Endodermal cell (in vitro differentiated cells): ENCODE results near the gene HAGH. TPM values are rescaled to one million over a fixed set of nuclear protein-coding genes. Genes with fewer than 3 reads are reported as not detected.
"Not testable (repeated sequence)": the region's sequence is repeated elsewhere in the genome, so short reads cannot be mapped to it uniquely, and the experiment has no call there.

Experiments used
- DNase-seq: peaks from one replicate; pipeline ENCODE4 v3.0.0-alpha.2; 2017
- H3K27ac ChIP-seq: 2 replicates; pipeline ENCODE4 v1.5.1; 2013; ENCODE audit warnings: mild to moderate bottlenecking, low read depth, low read length, moderate library complexity
- H3K27me3 ChIP-seq: 2 replicates; pipeline ENCODE4 v1.6.1; 2013; ENCODE audit warnings: mild to moderate bottlenecking, low read length, moderate library complexity; ENCODE audit not compliant: insufficient read depth, control insufficient read depth, poor library complexity, severe bottlenecking
- H3K36me3 ChIP-seq: 2 replicates; pipeline ENCODE4 v1.7.0; 2013; ENCODE audit warnings: mild to moderate bottlenecking, low read length, moderate library complexity; ENCODE audit not compliant: control insufficient read depth, insufficient read depth
- H3K4me1 ChIP-seq: one replicate; pipeline ENCODE4 v1.7.0; 2013; ENCODE audit warnings: low read length; ENCODE audit not compliant: control insufficient read depth, insufficient read depth
- H3K4me3 ChIP-seq: 2 replicates; pipeline ENCODE4 v1.5.1; 2013; ENCODE audit warnings: mild to moderate bottlenecking, low read length, moderate library complexity
- H3K9ac ChIP-seq: 2 replicates; pipeline ENCODE4 v1.6.1; 2013; ENCODE audit warnings: mild to moderate bottlenecking, low read length, moderate library complexity; ENCODE audit not compliant: poor library complexity, severe bottlenecking; ENCODE audit errors: extremely low read depth
- H3K9me3 ChIP-seq: 2 replicates; pipeline ENCODE4 v1.6.1; 2013; ENCODE audit warnings: mild to moderate bottlenecking, low read length, moderate library complexity; ENCODE audit not compliant: control insufficient read depth
- H3K27ac Mint-ChIP-seq: 2 replicates; pipeline ENCODE4 v1.8.0; 2020; ENCODE audit warnings: mixed read lengths
- H3K27me3 Mint-ChIP-seq: 2 replicates; pipeline ENCODE4 v1.8.0; 2021; ENCODE audit warnings: mild to moderate bottlenecking, mixed read lengths; ENCODE audit not compliant: insufficient read depth
- H3K36me3 Mint-ChIP-seq: 2 replicates; pipeline ENCODE4 v1.8.0; 2020; ENCODE audit warnings: low read depth, mixed read lengths
- H3K4me1 Mint-ChIP-seq: 2 replicates; pipeline ENCODE4 v1.8.0; 2020; ENCODE audit warnings: mixed read lengths
- H3K4me3 Mint-ChIP-seq: 2 replicates; pipeline ENCODE4 v1.8.0; 2020; ENCODE audit warnings: mild to moderate bottlenecking, moderate library complexity, mixed read lengths
- H3K9me3 Mint-ChIP-seq: 2 replicates; pipeline ENCODE4 v1.8.0; 2020; ENCODE audit warnings: mild to moderate bottlenecking, mixed read lengths
- WGBS, 2 experiments: methylation state at CpG; one replicate each; pipeline versions ENCODE4 v1.1.5 to v1.1.7; 2013; ENCODE audit warnings: missing lambda C conversion rate in 2 of 2, mixed read lengths in 1 of 2; ENCODE audit not compliant: insufficient coverage in 1 of 2, insufficient read length in 1 of 2; 5-methylcytosine and 5-hydroxymethylcytosine counted together
- total RNA-seq, 2 donors: library from RNA; stranded (reverse); fragmentation: NEBNext Ultra II Directional in 1 of 2; extraction: Animal tissue kit (Norgen Biotek cat#: 25700) in 1 of 2; gene quantifications; 2 replicates in 1 of 2; 3 replicates in 1 of 2; pipeline ENCODE4 v1.2.1, GENCODE V29; 2021
- TF ChIP-seq, protein P1 (sequence below): fragments of 200-600 bp; sonication (generic); conservative IDR thresholded peaks from 2 replicates; pipeline ENCODE4 v1.5.0; 2021; ENCODE audit warnings: antibody characterized with exemption, mild to moderate bottlenecking

HAGH gene
- total RNA-seq, 2 donors from 2014 or later: 47.8 to 52.9 TPM

- H3K36me3 ChIP-seq: no peaks in the 10 kb centered on the region
- no peak overlapping the region for H3K9ac ChIP-seq
- TF ChIP-seq, protein P1, sequence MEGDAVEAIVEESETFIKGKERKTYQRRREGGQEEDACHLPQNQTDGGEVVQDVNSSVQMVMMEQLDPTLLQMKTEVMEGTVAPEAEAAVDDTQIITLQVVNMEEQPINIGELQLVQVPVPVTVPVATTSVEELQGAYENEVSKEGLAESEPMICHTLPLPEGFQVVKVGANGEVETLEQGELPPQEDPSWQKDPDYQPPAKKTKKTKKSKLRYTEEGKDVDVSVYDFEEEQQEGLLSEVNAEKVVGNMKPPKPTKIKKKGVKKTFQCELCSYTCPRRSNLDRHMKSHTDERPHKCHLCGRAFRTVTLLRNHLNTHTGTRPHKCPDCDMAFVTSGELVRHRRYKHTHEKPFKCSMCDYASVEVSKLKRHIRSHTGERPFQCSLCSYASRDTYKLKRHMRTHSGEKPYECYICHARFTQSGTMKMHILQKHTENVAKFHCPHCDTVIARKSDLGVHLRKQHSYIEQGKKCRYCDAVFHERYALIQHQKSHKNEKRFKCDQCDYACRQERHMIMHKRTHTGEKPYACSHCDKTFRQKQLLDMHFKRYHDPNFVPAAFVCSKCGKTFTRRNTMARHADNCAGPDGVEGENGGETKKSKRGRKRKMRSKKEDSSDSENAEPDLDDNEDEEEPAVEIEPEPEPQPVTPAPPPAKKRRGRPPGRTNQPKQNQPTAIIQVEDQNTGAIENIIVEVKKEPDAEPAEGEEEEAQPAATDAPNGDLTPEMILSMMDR: no peak
- H3K4me3 Mint-ChIP-seq: no peak overlapping the region
- no peaks in the 10 kb centered on the region for H3K4me1 ChIP-seq
- H3K36me3 Mint-ChIP-seq: peaks cover 42% of the 10 kb centered on the region
- no peak overlapping the region for H3K4me3 ChIP-seq
- H3K27me3 Mint-ChIP-seq: no peaks in the 10 kb centered on the region
- H3K27ac Mint-ChIP-seq: no peak overlapping the region
- peaks cover 68% of the 10 kb centered on the region for H3K9me3 Mint-ChIP-seq
- H3K27me3 ChIP-seq: no peaks in the 10 kb centered on the region
- peaks cover 26% of the 10 kb centered on the region for H3K9me3 ChIP-seq
- 81 to 88% methylated on average over 10 of the region's 10 CpGs for WGBS, 2 experiments
- H3K27ac ChIP-seq: no peak overlapping the region
- no peaks in the 10 kb centered on the region for H3K4me1 Mint-ChIP-seq
- no peak for DNase-seq
These were observed 25.9 kb downstream of the HAGH start for GRCh38 chr16:1800701-1801100.

DNA sequence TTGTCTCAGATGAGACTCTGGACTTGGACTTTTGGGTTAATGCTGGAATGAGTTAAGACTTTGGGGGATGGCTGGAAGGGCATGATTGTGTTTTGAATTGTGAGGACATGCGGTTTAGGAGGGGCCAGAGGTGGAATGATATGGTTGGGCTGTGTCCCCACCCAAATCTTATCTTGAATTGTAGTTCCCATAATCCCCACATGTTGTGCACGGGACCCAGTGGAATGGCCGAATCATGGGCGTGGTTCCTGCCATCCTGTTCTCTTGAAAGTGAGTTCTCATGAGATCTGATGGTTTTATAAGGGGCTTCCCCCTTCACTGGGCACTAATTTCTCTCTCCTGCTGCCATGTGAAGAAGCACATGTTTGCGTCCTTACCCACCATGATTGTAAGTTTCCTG, 27.4 kb downstream of the HAGH start:
- Mint-ChIP-seq H3K9me3 (peaks cover 64% of the 10 kb centered on the region), H3K36me3 (peaks cover 36% of the 10 kb centered on the region)
- H3K4me3 ChIP-seq, H3K27me3 Mint-ChIP-seq, H3K4me3 Mint-ChIP-seq, H3K4me1 Mint-ChIP-seq, H3K27ac ChIP-seq, H3K27ac Mint-ChIP-seq, H3K9ac ChIP-seq, DNase-seq, H3K4me1 ChIP-seq, H3K27me3 ChIP-seq, H3K36me3 ChIP-seq: not testable (repeated sequence)
- 69 to 89% methylated on average over 3 to 4 of the region's 5 CpGs for WGBS, 2 experiments
- peaks cover 26% of the 10 kb centered on the region for H3K9me3 ChIP-seq

GRCh38 chr16:1794908-1795666, 31.5 kb downstream of the HAGH start:
- H3K27me3 Mint-ChIP-seq: no peaks in the 10 kb centered on the region
- WGBS, 2 experiments: 93 to 95% methylated on average over 18 to 32 of the region's 32 CpGs
- peaks cover 25% of the 10 kb centered on the region for H3K36me3 Mint-ChIP-seq
- no peaks in the 10 kb centered on the region for H3K4me1 Mint-ChIP-seq
- TF ChIP-seq, protein P1: no peak
- no peaks in the 10 kb centered on the region for H3K36me3 ChIP-seq
- H3K27ac ChIP-seq: no peak overlapping the region
- H3K4me3 ChIP-seq: no peak overlapping the region
- H3K27me3 ChIP-seq: no peaks in the 10 kb centered on the region
- H3K9me3 ChIP-seq: peaks cover 26% of the 10 kb centered on the region
- H3K4me3 Mint-ChIP-seq: no peak overlapping the region
- DNase-seq: no peak
- no peak overlapping the region for H3K9ac ChIP-seq
- no peak overlapping the region for H3K27ac Mint-ChIP-seq
- H3K9me3 Mint-ChIP-seq: peaks cover 41% of the 10 kb centered on the region
- H3K4me1 ChIP-seq: no peaks in the 10 kb centered on the region
